ENCODE data around the gene SCO2. TPM values are rescaled to one million over a fixed set of nuclear protein-coding genes. Genes with fewer than 3 reads are reported as not detected.

The SCO2 gene
- total and polyA plus RNA-seq, 2 of the 4 experiments (the other 2 are of a cell fraction): 1.3 to 1.9 TPM

- H3K36me3 ChIP-seq (ENCODE audit: control insufficient read depth, insufficient read depth, low read length): peaks cover 15% of the 10 kb centered on the region
- H4K5ac ChIP-seq (ENCODE audit: low read depth, low read length): no peak overlapping the region
- no peak overlapping the region for H2AK9ac ChIP-seq (replicated peaks; ENCODE audit: low read depth, low read length, poor library complexity)
- H3K4me2 ChIP-seq (ENCODE audit: low read depth, low read length): no peak overlapping the region
- no peak overlapping the region for H2BK15ac ChIP-seq (ENCODE audit: low read depth, low read length)
- H3K4ac ChIP-seq (ENCODE audit: low read depth, low read length): no peak overlapping the region
- ChIA-PET CTCF (no interaction called here), POLR2A (ENCODE audit: unreplicated experiment) (no interaction called here)
- no peak overlapping the region for H3K14ac ChIP-seq (replicated peaks; ENCODE audit: low read depth, low read length)
- BruUV-seq (replicated peaks): no TSS peak
- H3K79me1 ChIP-seq (ENCODE audit: low read depth in 1 of 2, low read length in 2 of 2): peaks cover 39 to 61% of the 10 kb centered on the region in 2 experiments
- peaks cover 4% of the 10 kb centered on the region for H4K20me1 ChIP-seq (ENCODE audit: insufficient read depth, low read length)
- no peaks in the 10 kb centered on the region for H3K27me3 ChIP-seq (ENCODE audit: control insufficient read depth, insufficient read depth, low read length)
- H3K9me3 ChIP-seq (ENCODE audit: control insufficient read depth, insufficient read depth, low read length): no peaks in the 10 kb centered on the region
- H3K56ac ChIP-seq (ENCODE audit: extremely low read depth, insufficient read depth, low read length): no peak overlapping the region
- in situ Hi-C loops (cut with MboI; ENCODE audit: low sequenced_read_pairs): no loop called here
- H2AFZ ChIP-seq (replicated peaks; ENCODE audit: low read length, poor library complexity): no peak overlapping the region
- H4K8ac ChIP-seq (ENCODE audit: low read depth in 2 of 2, low read length in 2 of 2): no peak overlapping the region
- intact Hi-C loops (cut with micrococcal nuclease): no loop called here
- no peak overlapping the region for H3K9ac ChIP-seq (ENCODE audit: low read depth, low read length)
- no peak overlapping the region for H3K27ac ChIP-seq (ENCODE audit: insufficient read depth, low read length)
- TF ChIP-seq MAFK (IDR thresholded peaks at IDR 0.05; ENCODE audit: low read depth, low read length) (no peak), MXI1 (IDR thresholded peaks at IDR 0.05; ENCODE audit: borderline replicate concordance, low read depth, low read length) (no peak)
- H2BK5ac ChIP-seq (ENCODE audit: low read depth, low read length, poor library complexity, severe bottlenecking): no peak overlapping the region
- DNase-seq (no peak), ATAC-seq (ENCODE audit: low read depth) (no peak)
- no peak overlapping the region for H3K4me3 ChIP-seq (ENCODE audit: insufficient read depth, low read depth, low read length)
- no peak overlapping the region for H4K91ac ChIP-seq (ENCODE audit: insufficient read depth, low read depth, low read length)
- peaks cover 2% of the 10 kb centered on the region; the same call in 1 of the 2 replicates for H3K4me1 ChIP-seq (ENCODE audit: control insufficient read depth, insufficient read depth, low read length)
- dilution Hi-C loops (cut with HindIII; ENCODE audit: low sequenced_read_pairs, unreplicated experiment): no loop called here
- H2AK5ac ChIP-seq (ENCODE audit: low read depth, low read length): no peak overlapping the region
- no peak overlapping the region for H3K18ac ChIP-seq (ENCODE audit: low read depth, low read length)
- H2BK120ac ChIP-seq (ENCODE audit: low read depth, low read length): no peak overlapping the region
- no peak overlapping the region for H2BK20ac ChIP-seq (ENCODE audit: low read depth, low read length)
- H3K9me1 ChIP-seq (ENCODE audit: insufficient read depth, low read length): peaks cover 4% of the 10 kb centered on the region; the same call in 1 of the 2 replicates
- no peak overlapping the region for H3K23ac ChIP-seq (ENCODE audit: low read depth, low read length)
- WGBS, 2 experiments (ENCODE audit: extremely low coverage in 2 of 2, insufficient read length in 1 of 2): 97% methylated on average over 12 of the region's 15 CpGs; no CpG with 5 or more reads in 1 of the 2 experiments
Measured at GRCh38 chr22:50513175-50513574, 12.2 kb downstream of the SCO2 start.
